SH-SY5Y (cell line): Measurements from ENCODE around the gene BMAL1.

Source experiments
- GATA2 ChIP-seq: IDR thresholded peaks from 2 replicates; pipeline ENCODE4 v1.6.1; 2011; ENCODE audit warnings: mild to moderate bottlenecking, low read depth, low read length
- GATA3 ChIP-seq: IDR thresholded peaks from 2 replicates; pipeline ENCODE4 v1.6.1; 2011; ENCODE audit warnings: low read depth, mild to moderate bottlenecking, low read length, moderate library complexity

- TF ChIP-seq GATA3 (no peak), GATA2 (no peak)
These were observed 26.4 kb downstream of the BMAL1 start for GRCh38 chr11:13303668-13304649.
